Hepatocyte (in vitro differentiated cells): ENCODE data around the gene ERC2. TPM values are rescaled to one million over a fixed set of nuclear protein-coding genes. Genes with fewer than 3 reads are reported as not detected.
A peak's percentile ranks its signal among the peaks of the same experiment; 100 is the strongest.

Source experiments
- DNase-seq: peaks from one replicate; pipeline ENCODE4 v3.0.0-alpha.2; 2016; ENCODE audit warnings: low spot score
- H2AFZ ChIP-seq: fragments of 200-600 bp; sonication (generic); 2 replicates; pipeline ENCODE4 v1.6.0; 2016; ENCODE audit warnings: antibody characterized with exemption, mild to moderate bottlenecking
- H3K27ac ChIP-seq: fragments of 200-600 bp; sonication (generic); 2 replicates; pipeline ENCODE4 v1.5.1; 2016; ENCODE audit warnings: mild to moderate bottlenecking
- H3K27me3 ChIP-seq: fragments of 200-600 bp; sonication (generic); 2 replicates; pipeline ENCODE4 v1.6.1; 2016
- H3K36me3 ChIP-seq: fragments of 200-600 bp; sonication (generic); replicated peaks from 2 replicates; pipeline ENCODE4 v1.5.1; 2016; ENCODE audit warnings: low read depth; ENCODE audit not compliant: insufficient read depth
- H3K4me1 ChIP-seq: fragments of 200-600 bp; sonication (generic); 2 replicates; pipeline ENCODE4 v1.5.1; 2016; ENCODE audit warnings: mild to moderate bottlenecking, moderate library complexity; ENCODE audit not compliant: insufficient read depth
- H3K4me2 ChIP-seq: fragments of 200-600 bp; sonication (generic); 2 replicates; pipeline ENCODE4 v1.6.0; 2016
- H3K4me3 ChIP-seq: fragments of 200-600 bp; sonication (generic); 2 replicates; pipeline ENCODE4 v1.5.1; 2016; ENCODE audit warnings: mild to moderate bottlenecking
- H3K79me2 ChIP-seq: fragments of 200-600 bp; sonication (generic); 2 replicates; pipeline ENCODE4 v1.6.0; 2017; ENCODE audit warnings: mild to moderate bottlenecking
- H3K9me2 ChIP-seq: fragments of 200-600 bp; sonication (generic); replicated peaks from 2 replicates; pipeline ENCODE4 v1.6.0; 2017; ENCODE audit warnings: mild to moderate bottlenecking; ENCODE audit not compliant: insufficient read depth
- H3K9me3 ChIP-seq: fragments of 200-600 bp; sonication (generic); 2 replicates; pipeline ENCODE4 v1.5.1; 2016; ENCODE audit warnings: low read depth, mild to moderate bottlenecking
- H4K20me1 ChIP-seq: fragments of 200-600 bp; sonication (generic); 2 replicates; pipeline ENCODE4 v1.6.0; 2016; ENCODE audit warnings: mild to moderate bottlenecking; ENCODE audit not compliant: insufficient read depth, poor library complexity, severe bottlenecking
- EZH2 ChIP-seq: fragments of 200-600 bp; sonication (generic); IDR thresholded peaks from 2 replicates; pipeline ENCODE4 v1.6.1; 2016; ENCODE audit warnings: antibody characterized with exemption, mild to moderate bottlenecking, borderline replicate concordance
- EZH2phosphoT487 ChIP-seq: fragments of 200-600 bp; sonication (generic); IDR thresholded peaks from one replicate; pipeline ENCODE4 v1.6.1; 2018; ENCODE audit warnings: antibody characterized with exemption, mild to moderate bottlenecking, low read depth, moderate library complexity; ENCODE audit not compliant: unreplicated experiment, severe bottlenecking
- WGBS: methylation state at CpG from one replicate; pipeline ENCODE4 v1.1.6; 2016; ENCODE audit warnings: low lambda C conversion rate; ENCODE audit errors: missing lambda C conversion rate; 5-methylcytosine and 5-hydroxymethylcytosine counted together
- polyA plus RNA-seq: library from polyadenylated mRNA; unstranded; fragments of >200 nt; fragmentation: Nextera tagmentation; extraction: Ambion mirVana; gene quantifications from 2 replicates; pipeline ENCODE4 v1.2.1, GENCODE V29; 2016
- total RNA-seq: library from RNA; depleted of rRNA; stranded (reverse); fragments of >200 nt; gene quantifications from 2 replicates; pipeline ENCODE4 v1.2.3, GENCODE V29; 2014
- TF ChIP-seq, protein P1 (sequence below): fragments of 200-600 bp; sonication (generic); IDR thresholded peaks from 2 replicates; pipeline ENCODE4 v1.5.1; 2016; ENCODE audit warnings: antibody characterized with exemption, mild to moderate bottlenecking; ENCODE audit not compliant: poor library complexity

Gene ERC2
- total and polyA plus RNA-seq, 2 experiments from 2014 or later = 1.2 to 5.3 TPM

DNA sequence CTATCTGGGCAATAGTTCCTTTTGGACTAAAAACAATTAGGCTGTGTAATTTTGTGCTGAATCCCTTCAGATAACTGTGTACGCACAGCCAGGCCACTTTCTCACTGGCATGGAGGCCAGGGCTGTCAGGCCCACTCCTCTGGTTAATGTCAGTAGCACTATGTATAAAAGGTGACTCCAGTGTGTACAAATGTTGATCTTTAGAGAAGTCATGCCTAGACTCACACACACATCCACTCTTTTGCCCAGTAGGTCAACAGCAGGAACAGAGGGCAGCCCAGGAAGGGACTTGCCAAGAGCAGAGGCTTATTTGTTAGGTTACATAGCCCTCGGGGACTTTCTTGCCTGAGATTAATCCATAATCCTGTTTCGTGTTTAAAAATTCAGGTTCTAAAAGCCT, 564.6 kb downstream of the ERC2 start:
- no peaks in the 10 kb centered on the region for H3K79me2 ChIP-seq
- H3K27ac ChIP-seq = no peak overlapping the region
- no peak for TF ChIP-seq EZH2phosphoT487
- H3K4me1 ChIP-seq = no peaks in the 10 kb centered on the region
- DNase-seq = no peak
- H2AFZ ChIP-seq = no peak overlapping the region
- H3K9me2 ChIP-seq = no peaks in the 10 kb centered on the region
- H3K9me3 ChIP-seq = no peaks in the 10 kb centered on the region
- 53% methylated on average over 3 of the region's 3 CpGs for WGBS
- no peaks in the 10 kb centered on the region for H3K27me3 ChIP-seq
- no peaks in the 10 kb centered on the region for H3K36me3 ChIP-seq
- no peak overlapping the region for H3K4me2 ChIP-seq
- no peaks in the 10 kb centered on the region for H4K20me1 ChIP-seq
- H3K4me3 ChIP-seq = no peak overlapping the region

DNA sequence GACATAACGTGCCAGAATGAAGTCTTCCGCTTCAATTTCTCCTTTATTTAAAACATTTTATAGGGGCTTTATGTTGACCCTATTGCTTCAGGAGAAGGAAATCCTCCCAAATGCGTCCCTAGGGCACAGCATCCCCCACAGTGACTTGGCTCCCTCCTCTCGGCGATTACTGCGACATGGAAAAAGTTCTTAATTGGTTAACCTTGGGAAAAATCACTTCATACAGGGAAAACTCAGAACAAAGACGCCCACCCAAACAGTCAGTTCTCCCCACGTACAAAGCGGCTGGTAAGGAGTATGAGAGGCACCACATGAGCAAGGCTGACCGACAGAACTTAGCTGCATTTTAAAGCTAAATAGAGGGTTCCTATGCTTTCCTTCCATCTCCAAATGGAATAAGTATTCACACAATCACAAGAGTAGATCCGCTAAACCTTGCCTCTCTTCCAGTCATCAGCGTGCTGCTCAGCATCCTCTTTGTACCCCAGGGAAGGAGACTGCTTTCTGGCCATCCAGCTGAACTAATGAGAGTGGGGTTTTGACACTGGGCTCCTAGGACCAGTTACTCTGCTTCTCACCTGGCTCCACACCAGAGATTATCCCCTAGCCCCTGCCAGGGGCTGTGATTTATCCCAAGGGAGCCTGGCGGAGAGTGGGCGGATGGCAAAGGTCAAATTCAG, 565.9 kb downstream of the ERC2 start:
- Histone ChIP-seq H4K20me1 (no peaks in the 10 kb centered on the region), H3K4me2 (no peak overlapping the region), H3K27ac (peak overlapping the region; percentile 17), H3K9me3 (no peaks in the 10 kb centered on the region), H3K9me2 (no peaks in the 10 kb centered on the region), H2AFZ (no peak overlapping the region), H3K36me3 (no peaks in the 10 kb centered on the region), H3K4me3 (no peak overlapping the region), H3K27me3 (no peaks in the 10 kb centered on the region), H3K4me1 (no peaks in the 10 kb centered on the region), H3K79me2 (no peaks in the 10 kb centered on the region)
- no peak for DNase-seq
- 70% methylated on average over 14 of the region's 14 CpGs for WGBS
- TF ChIP-seq EZH2 (no peak), EZH2phosphoT487 (no peak)
- TF ChIP-seq, protein P1, sequence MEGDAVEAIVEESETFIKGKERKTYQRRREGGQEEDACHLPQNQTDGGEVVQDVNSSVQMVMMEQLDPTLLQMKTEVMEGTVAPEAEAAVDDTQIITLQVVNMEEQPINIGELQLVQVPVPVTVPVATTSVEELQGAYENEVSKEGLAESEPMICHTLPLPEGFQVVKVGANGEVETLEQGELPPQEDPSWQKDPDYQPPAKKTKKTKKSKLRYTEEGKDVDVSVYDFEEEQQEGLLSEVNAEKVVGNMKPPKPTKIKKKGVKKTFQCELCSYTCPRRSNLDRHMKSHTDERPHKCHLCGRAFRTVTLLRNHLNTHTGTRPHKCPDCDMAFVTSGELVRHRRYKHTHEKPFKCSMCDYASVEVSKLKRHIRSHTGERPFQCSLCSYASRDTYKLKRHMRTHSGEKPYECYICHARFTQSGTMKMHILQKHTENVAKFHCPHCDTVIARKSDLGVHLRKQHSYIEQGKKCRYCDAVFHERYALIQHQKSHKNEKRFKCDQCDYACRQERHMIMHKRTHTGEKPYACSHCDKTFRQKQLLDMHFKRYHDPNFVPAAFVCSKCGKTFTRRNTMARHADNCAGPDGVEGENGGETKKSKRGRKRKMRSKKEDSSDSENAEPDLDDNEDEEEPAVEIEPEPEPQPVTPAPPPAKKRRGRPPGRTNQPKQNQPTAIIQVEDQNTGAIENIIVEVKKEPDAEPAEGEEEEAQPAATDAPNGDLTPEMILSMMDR = no peak

DNA sequence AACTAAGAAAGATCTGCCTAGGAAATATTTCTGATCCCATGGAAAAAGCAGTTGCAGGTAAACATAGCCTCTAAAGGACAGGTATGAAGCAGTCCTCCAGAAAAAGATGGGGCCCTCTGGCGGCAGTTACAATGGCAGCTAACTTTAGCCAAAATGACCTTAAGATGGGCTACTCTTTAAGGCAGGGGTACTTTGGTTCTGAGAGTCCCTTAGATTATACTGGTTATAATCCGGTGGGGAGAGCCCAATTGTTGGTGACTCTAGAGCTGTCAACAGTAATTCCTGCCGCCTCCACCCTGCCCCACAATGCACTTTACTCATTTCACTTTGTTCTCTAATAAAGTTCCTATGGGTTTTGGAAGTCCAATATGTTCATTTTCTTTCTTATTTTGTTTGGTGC, 568.4 kb downstream of the ERC2 start:
- peaks cover 5% of the 10 kb centered on the region for H3K4me1 ChIP-seq
- no peaks in the 10 kb centered on the region for H4K20me1 ChIP-seq
- H3K27me3 ChIP-seq = no peaks in the 10 kb centered on the region
- no peak overlapping the region for H3K4me2 ChIP-seq
- H3K27ac ChIP-seq = no peak overlapping the region
- H3K4me3 ChIP-seq = no peak overlapping the region
- 61% methylated on average over 3 of the region's 3 CpGs for WGBS
- no peaks in the 10 kb centered on the region for H3K9me2 ChIP-seq
- no peaks in the 10 kb centered on the region for H3K9me3 ChIP-seq
- DNase-seq = peak; percentile 21
- no peaks in the 10 kb centered on the region for H3K79me2 ChIP-seq
- no peaks in the 10 kb centered on the region for H3K36me3 ChIP-seq
- H2AFZ ChIP-seq = no peak overlapping the region
- TF ChIP-seq EZH2 = no peak
- TF ChIP-seq, protein P1 = peak; percentile 40

DNA sequence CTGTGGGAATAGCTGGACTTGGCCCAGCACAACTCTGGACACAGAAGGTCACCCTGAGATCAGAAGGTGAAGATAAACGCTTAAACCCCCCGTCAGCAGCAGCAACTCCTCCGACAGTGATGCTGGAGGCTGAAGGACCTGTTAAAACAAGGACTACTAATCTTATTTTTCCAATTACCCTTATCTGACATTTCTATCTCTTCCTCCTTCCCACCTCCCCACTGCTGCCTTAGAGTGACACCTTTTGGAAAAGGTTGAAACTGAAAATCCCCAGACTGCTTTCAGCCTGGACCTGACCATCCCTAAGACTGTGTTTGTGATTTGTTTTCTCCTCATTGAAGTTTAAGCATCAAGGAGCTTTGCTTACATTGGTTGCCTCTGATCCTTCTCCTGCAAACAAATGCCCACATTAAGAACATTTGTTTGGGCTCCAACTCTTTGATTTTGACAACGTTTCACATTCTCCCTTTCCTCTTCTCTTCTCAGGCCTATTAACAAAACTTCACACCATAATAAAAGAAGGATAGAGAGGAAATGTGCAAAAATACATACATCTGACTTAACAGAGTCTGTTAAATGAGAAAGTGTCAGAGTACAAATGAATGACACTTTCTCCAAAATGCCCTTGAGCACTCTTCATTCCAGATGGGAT, 570.6 kb downstream of the ERC2 start:
- Histone ChIP-seq H3K4me2 (peak overlapping the region; percentile 12), H3K79me2 (no peaks in the 10 kb centered on the region), H4K20me1 (no peaks in the 10 kb centered on the region), H3K9me2 (no peaks in the 10 kb centered on the region), H3K27me3 (no peaks in the 10 kb centered on the region), H3K4me3 (no peak overlapping the region), H2AFZ (no peak overlapping the region), H3K36me3 (no peaks in the 10 kb centered on the region), H3K4me1 (peaks cover 5% of the 10 kb centered on the region), H3K27ac (no peak overlapping the region), H3K9me3 (no peaks in the 10 kb centered on the region)
- TF ChIP-seq, protein P1 = peak; percentile 56
- TF ChIP-seq EZH2phosphoT487 = no peak
- WGBS = 23% methylated on average over 4 of the region's 4 CpGs
- peak; percentile 20 for DNase-seq
